A549 (cell line): ENCODE results near the gene INPP5A. TPM values are rescaled to one million over a fixed set of nuclear protein-coding genes. Genes with fewer than 3 reads are reported as not detected.

Experiments used
- ATAC-seq, 2 experiments: fragments of 200-7000 bp in 1 of 2; fragments of >200 bp in 1 of 2; cut with Nextera tagmentation in 1 of 2; cut with Tn5 transposase in 1 of 2; 3 replicates each; pipeline versions ENCODE4 v1.8.0 to v1.9.1; 2018 to 2020; ENCODE audit warnings: mild to moderate bottlenecking in 1 of 2, moderate library complexity in 1 of 2
- CTCF ChIA-PET: fragments of 300-600 bp; sonication (Branson Sonifier 250); formaldehyde crosslinking; extraction: SDS; loops from one replicate; lab custom pipeline; 2021; ENCODE audit warnings: antibody characterized with exemption, inconsistent platforms; lab: Yijun Ruan, JAX
- POLR2A ChIA-PET: fragments of 350-600 bp; formaldehyde crosslinking; extraction: SDS; loops from one replicate; lab custom pipeline; 2021; ENCODE audit warnings: antibody characterized with exemption, inconsistent platforms; lab: Yijun Ruan, JAX
- DNase-seq, 2 experiments: peaks; one replicate each; pipeline versions ENCODE4 v3.0.0 to v3.0.0-alpha.2; 2011 to 2016; ENCODE audit warnings: low read depth in 1 of 2, low spot score in 1 of 2
- FAIRE-seq: peaks from 2 replicates; lab custom pipeline; 2011; peaks lifted over from hg19 to GRCh38; lab: Jason Lieb, UNC
- H3K27ac ChIP-seq, 2 experiments: fragments of >200 bp; sonication (Bioruptor Twin); formaldehyde crosslinking; 3 replicates each; pipeline ENCODE4 v1.5.1; 2016 to 2017
- H3K4me1 ChIP-seq: fragments of >200 bp; sonication (Bioruptor Twin); formaldehyde crosslinking; 3 replicates; pipeline ENCODE4 v1.6.1; 2016
- H3K4me2 ChIP-seq: fragments of >200 bp; sonication (Bioruptor Twin); formaldehyde crosslinking; 3 replicates; pipeline ENCODE4 v1.6.1; 2016
- H3K4me3 ChIP-seq: fragments of >200 bp; sonication (Bioruptor Twin); formaldehyde crosslinking; 3 replicates; pipeline ENCODE4 v1.5.1; 2016
- H3K9me3 ChIP-seq: fragments of >200 bp; sonication (Bioruptor Twin); formaldehyde crosslinking; 3 replicates; pipeline ENCODE4 v1.6.1; 2016
- CBX2 ChIP-seq: fragments of 200-600 bp; sonication (generic); IDR thresholded peaks from 2 replicates; pipeline ENCODE4 v1.6.1; 2016; ENCODE audit warnings: low read depth, mild to moderate bottlenecking, borderline replicate concordance
- CHD4 ChIP-seq: fragments of 200-600 bp; sonication (generic); IDR thresholded peaks from 2 replicates; pipeline ENCODE4 v1.6.1; 2016; ENCODE audit warnings: antibody characterized with exemption, mild to moderate bottlenecking, borderline replicate concordance
- EHF ChIP-seq: fragments of 250-450 bp; sonication (Bioruptor Pico); IDR thresholded peaks from 2 replicates; pipeline ENCODE4 v1.5.0; 2020; ENCODE audit warnings: mild to moderate bottlenecking
- EHMT2 ChIP-seq: fragments of 200-600 bp; sonication (generic); IDR thresholded peaks from 2 replicates; pipeline ENCODE4 v1.6.1; 2016; ENCODE audit warnings: antibody characterized with exemption, low read depth, mild to moderate bottlenecking, moderate library complexity
- GATA3 ChIP-seq: IDR thresholded peaks from 2 replicates; pipeline ENCODE4 v1.6.1; 2012; ENCODE audit warnings: borderline replicate concordance
- HDAC2 ChIP-seq: fragments of 200-600 bp; sonication (generic); IDR thresholded peaks from 2 replicates; pipeline ENCODE4 v1.6.1; 2016
- HEYL ChIP-seq: fragments of 250-450 bp; sonication (Bioruptor Pico); IDR thresholded peaks from 2 replicates; pipeline ENCODE4 v1.8.0; 2021; ENCODE audit warnings: mild to moderate bottlenecking, moderate library complexity
- HOXA7 ChIP-seq: fragments of 250-450 bp; sonication (Bioruptor Pico); IDR thresholded peaks from 2 replicates; pipeline ENCODE4 v1.5.0; 2020; ENCODE audit warnings: mild to moderate bottlenecking, moderate library complexity
- JUNB ChIP-seq: fragments of >200 bp; sonication (Bioruptor Twin); formaldehyde crosslinking; IDR thresholded peaks from 2 replicates; pipeline ENCODE4 v1.6.1; 2016
- KDM5A ChIP-seq: fragments of 200-600 bp; sonication (generic); IDR thresholded peaks from 2 replicates; pipeline ENCODE4 v1.6.1; 2016; ENCODE audit warnings: antibody characterized with exemption, mild to moderate bottlenecking
- NPAS2 ChIP-seq: fragments of 250-450 bp; sonication (Bioruptor Pico); IDR thresholded peaks from 2 replicates; pipeline ENCODE4 v1.8.0; 2022; ENCODE audit warnings: mild to moderate bottlenecking, moderate library complexity, borderline replicate concordance
- POLR2A ChIP-seq: IDR thresholded peaks from 2 replicates; pipeline ENCODE4 v1.6.1; 2012; ENCODE audit warnings: mild to moderate bottlenecking, low read length
- POLR2AphosphoS2 ChIP-seq: conservative IDR thresholded peaks from 2 replicates; pipeline ENCODE4 v1.6.1; 2012; ENCODE audit warnings: low read length, improper control_type of control experiment, inconsistent platforms
- RARB ChIP-seq: fragments of 250-450 bp; sonication (Bioruptor Pico); IDR thresholded peaks from 2 replicates; pipeline ENCODE4 v1.8.0; 2021; ENCODE audit warnings: mild to moderate bottlenecking, moderate library complexity
- RFX5 ChIP-seq: fragments of 450-650 bp; IDR thresholded peaks from 2 replicates; pipeline ENCODE4 v1.7.1; 2014; ENCODE audit warnings: antibody characterized with exemption, mild to moderate bottlenecking, moderate library complexity
- RNF2 ChIP-seq: fragments of 200-600 bp; sonication (generic); IDR thresholded peaks from 2 replicates; pipeline ENCODE4 v1.6.1; 2016; ENCODE audit warnings: low read depth, mild to moderate bottlenecking, antibody characterized with exemption, moderate library complexity, borderline replicate concordance
- SREBF2 ChIP-seq: fragments of 450-650 bp; IDR thresholded peaks from 2 replicates; pipeline ENCODE4 v1.6.1; 2014; ENCODE audit warnings: mild to moderate bottlenecking, moderate library complexity
- ZC3H11A ChIP-seq: fragments of 450-650 bp; IDR thresholded peaks from 2 replicates; pipeline ENCODE4 v1.6.1; 2014; ENCODE audit warnings: antibody characterized with exemption, mild to moderate bottlenecking
- WGBS: methylation state at CpG from one replicate; pipeline ENCODE4 v1.1.6; 2017; ENCODE audit errors: missing lambda C conversion rate; 5-methylcytosine and 5-hydroxymethylcytosine counted together
- polyA plus RNA-seq, 4 experiments: library from polyadenylated mRNA; depleted of rRNA in 3 of 4; stranded (reverse); fragments of >200 nt; fragmentation: RNase III in 1 of 4; extraction: RNeasy Plus Mini Kit Qiagen cat#74134 plus additional on column Dnase treatment in 1 of 4; gene quantifications; 2 replicates in 3 of 4; 3 replicates in 1 of 4; pipeline ENCODE4 v1.2.3, GENCODE V29; 2011 to 2017
- TF ChIP-seq, protein P1 (sequence below): fragments of 450-650 bp; IDR thresholded peaks from 2 replicates; pipeline ENCODE4 v1.6.1; 2014; ENCODE audit warnings: antibody characterized with exemption
- TF ChIP-seq, protein P2 (sequence below): IDR thresholded peaks from 2 replicates; pipeline ENCODE4 v1.6.1; 2012; ENCODE audit warnings: low read depth, borderline replicate concordance
- TF ChIP-seq, protein P3 (sequence below): fragments of >200 bp; sonication (Bioruptor Twin); formaldehyde crosslinking; IDR thresholded peaks from 3 replicates; pipeline ENCODE4 v1.5.1; 2016
- TF ChIP-seq, protein P4 (sequence below): IDR thresholded peaks from 2 replicates; pipeline ENCODE4 v1.6.1; 2012

INPP5A gene
- polyA plus RNA-seq, 2 of the 4 experiments (the other 2 are of a cell fraction): 13.7 to 15.1 TPM

DNA sequence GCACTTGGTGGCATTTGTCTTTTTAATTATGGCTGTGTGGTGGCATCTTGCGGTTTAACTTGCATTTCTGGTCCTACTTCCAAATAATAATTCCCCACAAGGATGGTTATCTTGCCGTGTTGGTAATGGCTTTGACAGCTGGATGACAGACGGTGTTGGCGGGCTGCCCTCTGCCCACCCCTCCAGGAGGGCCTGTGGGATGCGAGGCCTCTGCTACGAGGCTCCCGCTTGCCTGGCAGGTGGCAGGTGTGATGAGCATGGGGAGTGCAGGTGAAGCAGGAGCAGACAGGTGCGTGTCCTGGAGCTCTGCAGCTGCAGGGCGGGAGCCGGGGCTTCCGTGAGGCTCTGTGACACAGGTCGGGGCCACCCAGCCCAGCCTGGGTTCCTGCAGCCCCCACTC lies 11.8 kb downstream of the INPP5A start (continued):
- TF ChIP-seq NPAS2 (no peak), EHF (no peak), HEYL (no peak)
- TF ChIP-seq, protein P1, sequence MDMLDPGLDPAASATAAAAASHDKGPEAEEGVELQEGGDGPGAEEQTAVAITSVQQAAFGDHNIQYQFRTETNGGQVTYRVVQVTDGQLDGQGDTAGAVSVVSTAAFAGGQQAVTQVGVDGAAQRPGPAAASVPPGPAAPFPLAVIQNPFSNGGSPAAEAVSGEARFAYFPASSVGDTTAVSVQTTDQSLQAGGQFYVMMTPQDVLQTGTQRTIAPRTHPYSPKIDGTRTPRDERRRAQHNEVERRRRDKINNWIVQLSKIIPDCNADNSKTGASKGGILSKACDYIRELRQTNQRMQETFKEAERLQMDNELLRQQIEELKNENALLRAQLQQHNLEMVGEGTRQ: no peak
- TF ChIP-seq, protein P2, sequence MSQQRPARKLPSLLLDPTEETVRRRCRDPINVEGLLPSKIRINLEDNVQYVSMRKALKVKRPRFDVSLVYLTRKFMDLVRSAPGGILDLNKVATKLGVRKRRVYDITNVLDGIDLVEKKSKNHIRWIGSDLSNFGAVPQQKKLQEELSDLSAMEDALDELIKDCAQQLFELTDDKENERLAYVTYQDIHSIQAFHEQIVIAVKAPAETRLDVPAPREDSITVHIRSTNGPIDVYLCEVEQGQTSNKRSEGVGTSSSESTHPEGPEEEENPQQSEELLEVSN: no peak
- TF ChIP-seq, protein P3, sequence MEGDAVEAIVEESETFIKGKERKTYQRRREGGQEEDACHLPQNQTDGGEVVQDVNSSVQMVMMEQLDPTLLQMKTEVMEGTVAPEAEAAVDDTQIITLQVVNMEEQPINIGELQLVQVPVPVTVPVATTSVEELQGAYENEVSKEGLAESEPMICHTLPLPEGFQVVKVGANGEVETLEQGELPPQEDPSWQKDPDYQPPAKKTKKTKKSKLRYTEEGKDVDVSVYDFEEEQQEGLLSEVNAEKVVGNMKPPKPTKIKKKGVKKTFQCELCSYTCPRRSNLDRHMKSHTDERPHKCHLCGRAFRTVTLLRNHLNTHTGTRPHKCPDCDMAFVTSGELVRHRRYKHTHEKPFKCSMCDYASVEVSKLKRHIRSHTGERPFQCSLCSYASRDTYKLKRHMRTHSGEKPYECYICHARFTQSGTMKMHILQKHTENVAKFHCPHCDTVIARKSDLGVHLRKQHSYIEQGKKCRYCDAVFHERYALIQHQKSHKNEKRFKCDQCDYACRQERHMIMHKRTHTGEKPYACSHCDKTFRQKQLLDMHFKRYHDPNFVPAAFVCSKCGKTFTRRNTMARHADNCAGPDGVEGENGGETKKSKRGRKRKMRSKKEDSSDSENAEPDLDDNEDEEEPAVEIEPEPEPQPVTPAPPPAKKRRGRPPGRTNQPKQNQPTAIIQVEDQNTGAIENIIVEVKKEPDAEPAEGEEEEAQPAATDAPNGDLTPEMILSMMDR: no peak

DNA sequence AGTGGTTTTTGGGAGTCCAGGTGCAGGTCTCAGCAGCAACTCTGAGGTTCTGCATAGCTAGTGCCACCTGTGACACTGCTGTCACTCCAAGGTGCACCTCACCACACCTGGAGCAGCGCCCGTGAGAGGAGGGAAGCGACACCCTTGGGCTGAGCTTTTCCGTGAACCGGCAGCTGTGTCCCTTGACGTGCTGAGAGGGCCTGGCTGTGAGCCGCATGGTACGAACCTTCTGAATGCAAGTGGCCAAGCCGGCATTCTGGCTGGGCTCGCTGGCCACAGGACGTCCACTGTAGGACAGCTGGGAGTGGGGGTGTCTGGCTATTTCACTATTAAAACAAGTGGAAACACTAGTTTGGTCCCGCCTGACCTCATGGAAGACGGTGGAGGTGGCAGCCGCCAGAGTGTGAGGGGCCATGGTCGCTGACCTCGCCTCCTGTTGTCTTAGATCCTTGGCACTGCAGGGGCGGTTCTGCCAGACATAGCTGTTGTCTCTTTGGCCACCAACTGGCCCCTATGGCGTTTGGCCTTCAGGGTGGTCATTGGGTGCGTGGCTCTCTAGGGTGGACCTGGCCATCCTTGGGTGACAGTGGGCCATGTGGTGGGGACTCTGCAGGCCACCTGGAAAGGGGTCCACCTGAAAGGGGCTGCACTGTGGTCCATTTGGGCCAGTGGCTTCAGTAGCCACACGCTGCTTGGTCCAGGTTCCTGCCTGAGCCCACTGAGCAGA lies 12.9 kb downstream of the INPP5A start:
- FAIRE-seq: no peak
- ATAC-seq: no peak
- H3K4me3 ChIP-seq: no peak overlapping the region
- WGBS: 85% methylated on average over 19 of the region's 20 CpGs
- no peak overlapping the region for H3K27ac ChIP-seq
- no peak overlapping the region for H3K4me2 ChIP-seq
- no peak for TF ChIP-seq RNF2
- ChIA-PET POLR2A (no interaction called here), CTCF (interaction anchor here (1.0 to 1.2 kb wide), 4 partner anchors 8 to 30 kb away, joined by 3 to 6 read pairs (median 3); no protein-coding TSS in a partner anchor)
- DNase-seq: no peak
- no peaks in the 10 kb centered on the region for H3K4me1 ChIP-seq
- H3K9me3 ChIP-seq: no peaks in the 10 kb centered on the region

DNA sequence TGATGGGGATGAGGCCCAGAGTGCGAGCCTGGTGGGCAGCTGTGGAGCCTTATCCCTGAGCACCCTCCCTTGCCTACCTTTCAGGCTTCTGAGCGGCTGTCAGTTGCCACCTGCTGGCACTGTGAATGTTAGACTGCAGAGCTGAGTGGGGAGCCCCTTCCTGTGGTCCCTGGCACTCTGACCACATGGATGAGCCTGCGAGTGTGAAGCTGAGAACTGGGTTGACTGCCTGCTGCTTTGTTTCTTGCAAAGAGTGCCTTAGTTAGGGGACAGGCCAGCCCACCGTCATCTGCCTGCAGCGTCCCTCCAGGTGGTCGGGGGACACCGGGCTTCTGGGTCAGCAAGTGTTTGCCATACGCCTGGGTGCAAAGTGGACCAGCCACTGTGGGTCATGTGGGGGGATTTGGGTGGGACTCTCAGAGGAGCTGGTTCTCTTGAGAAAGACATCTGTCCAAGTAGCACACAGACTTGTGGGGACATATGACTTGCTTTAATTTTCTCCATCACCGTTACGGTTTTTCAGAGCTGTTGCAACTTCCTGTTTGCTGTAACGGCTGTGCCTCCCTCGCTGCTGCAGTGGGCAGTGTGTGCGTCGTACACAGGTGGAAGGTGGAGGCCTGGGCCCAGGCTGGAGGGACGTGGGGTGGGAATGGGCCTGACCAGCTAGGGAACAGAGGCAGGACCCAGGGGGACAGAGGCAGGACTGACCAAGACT lies 13.7 kb downstream of the INPP5A start:
- no peaks in the 10 kb centered on the region for H3K4me1 ChIP-seq
- TF ChIP-seq EHMT2 (no peak), GATA3 (no peak), RARB (CRISPR knock-in tag) (no peak), POLR2A (no peak), CHD4 (no peak), HDAC2 (no peak), HOXA7 (no peak), RFX5 (no peak), KDM5A (no peak), HEYL (no peak), SREBF2 (no peak), ZC3H11A (no peak), JUNB (no peak), CBX2 (no peak), POLR2AphosphoS2 (no peak)
- TF ChIP-seq, protein P4, sequence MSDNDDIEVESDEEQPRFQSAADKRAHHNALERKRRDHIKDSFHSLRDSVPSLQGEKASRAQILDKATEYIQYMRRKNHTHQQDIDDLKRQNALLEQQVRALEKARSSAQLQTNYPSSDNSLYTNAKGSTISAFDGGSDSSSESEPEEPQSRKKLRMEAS: no peak
- TF ChIP-seq, all 56 proteins: peak for 0
- Histone ChIP-seq H3K27ac (no peak overlapping the region), H3K4me3 (no peak overlapping the region), H3K9me3 (no peaks in the 10 kb centered on the region), H3K4me2 (no peak overlapping the region)
- WGBS: 82% methylated on average over 15 of the region's 15 CpGs
- POLR2A ChIA-PET: no interaction called here
- ATAC-seq: peak in 1 of 2 experiments; percentile 46; a peak in 2 of 6 replicates
- FAIRE-seq: no peak
- DNase-seq: no peak
- CTCF ChIA-PET: interaction anchor here (1.0 to 1.2 kb wide), 4 partner anchors 8 to 29 kb away, joined by 3 to 6 read pairs (median 3); no protein-coding TSS in a partner anchor
